HepG2 (cell line): ENCODE data around the gene HDAC10. TPM values are rescaled to one million over a fixed set of nuclear protein-coding genes. Genes with fewer than 3 reads are reported as not detected.

Source experiments
- ATAC-seq: fragments of 200-7000 bp; cut with Tn5 transposase; 3 replicates; pipeline ENCODE4 v1.9.1; 2020; ENCODE audit warnings: mild to moderate bottlenecking, moderate library complexity
- BruUV-seq: library from RNA; stranded (reverse); fragments of 400-500 nt; replicated peaks from 2 replicates; lab custom pipeline; 2021; lab: Mats Ljungman, UMichigan
- CTCF ChIA-PET: fragments of 300-600 bp; formaldehyde crosslinking; extraction: SDS; loops from one replicate; lab custom pipeline; 2021; ENCODE audit warnings: low total read pairs, inconsistent platforms, low intra/inter-chr PET ratio; lab: Yijun Ruan, JAX
- POLR2A ChIA-PET: fragments of 350-600 bp; sonication (Branson Sonifier 250); formaldehyde crosslinking; loops from one replicate; lab custom pipeline; 2020; ENCODE audit warnings: antibody characterized with exemption, inconsistent platforms; lab: Yijun Ruan, JAX
- DNase-seq: peaks from one replicate; pipeline ENCODE4 v3.0.0-alpha.2; 2015; ENCODE audit warnings: low spot score
- FAIRE-seq: peaks from 3 replicates; lab custom pipeline; 2011; peaks lifted over from hg19 to GRCh38; lab: Jason Lieb, UNC
- H2AFZ ChIP-seq: one replicate; pipeline ENCODE4 v1.6.1; 2011; ENCODE audit warnings: low read length, inconsistent platforms
- H3K27ac ChIP-seq: fragments of 300-600 bp; 3 replicates; pipeline ENCODE4 v1.8.0; 2011; ENCODE audit warnings: mixed run types, mild to moderate bottlenecking, mixed read lengths, low read length, inconsistent platforms; ENCODE audit not compliant: insufficient read depth; ENCODE audit errors: extremely low read length
- H3K27me3 ChIP-seq, 2 experiments: fragments of 200-600 bp in 1 of 2; 2 replicates in 1 of 2; 3 replicates in 1 of 2; pipeline versions ENCODE4 v1.6.0 to v1.8.0; 2011; ENCODE audit warnings: low read length in 2 of 2, mild to moderate bottlenecking in 2 of 2, moderate library complexity in 2 of 2, inconsistent platforms in 1 of 2; ENCODE audit not compliant: insufficient read depth in 2 of 2, control insufficient read depth in 1 of 2
- H3K36me3 ChIP-seq, 2 experiments: fragments of 200-600 bp in 1 of 2; replicated peaks in 1 of 2; 2 replicates in 1 of 2; 3 replicates in 1 of 2; pipeline versions ENCODE4 v1.5.1 to v1.8.0; 2011; ENCODE audit warnings: low read length in 2 of 2, inconsistent platforms in 1 of 2; ENCODE audit not compliant: insufficient read depth in 2 of 2, control insufficient read depth in 1 of 2
- H3K4me1 ChIP-seq: 2 replicates; pipeline ENCODE4 v1.5.1; 2012; ENCODE audit warnings: low read length, inconsistent platforms; ENCODE audit not compliant: insufficient read depth
- H3K4me2 ChIP-seq: 2 replicates; pipeline ENCODE4 v1.6.0; 2011; ENCODE audit warnings: low read depth, low read length, inconsistent platforms
- H3K4me3 ChIP-seq, 3 experiments: fragments of 200-600 bp in 1 of 3; sonication (generic), shearing (Covaris generic) in 1 of 3; replicated peaks in 1 of 3; 2 replicates each; pipeline ENCODE4 v1.5.1; 2011 to 2016; ENCODE audit warnings: low read length in 3 of 3, inconsistent platforms in 2 of 3, low read depth in 2 of 3, mild to moderate bottlenecking in 2 of 3, control low read depth in 1 of 3, mixed read lengths in 1 of 3; ENCODE audit not compliant: insufficient read depth in 1 of 3
- H3K79me2 ChIP-seq: one replicate; pipeline ENCODE4 v1.6.1; 2011; ENCODE audit warnings: low read length, inconsistent platforms; ENCODE audit not compliant: insufficient read depth
- H3K9ac ChIP-seq: 2 replicates; pipeline ENCODE4 v1.6.0; 2011; ENCODE audit warnings: mild to moderate bottlenecking, low read depth, low read length, inconsistent platforms; ENCODE audit not compliant: insufficient read depth
- H3K9me3 ChIP-seq: 2 replicates; pipeline ENCODE4 v1.5.1; 2012; ENCODE audit warnings: mild to moderate bottlenecking, low read length
- H4K20me1 ChIP-seq: 2 replicates; pipeline ENCODE4 v1.6.0; 2011; ENCODE audit warnings: inconsistent platforms, mild to moderate bottlenecking, low read length, moderate library complexity; ENCODE audit not compliant: insufficient read depth
- BHLHE40 ChIP-seq: IDR thresholded peaks from 2 replicates; pipeline ENCODE4 v1.6.1; 2011; ENCODE audit warnings: low read length, improper control_type of control experiment
- KAT7 ChIP-seq: IDR thresholded peaks from 2 replicates; pipeline ENCODE4 v1.6.1; 2018; ENCODE audit warnings: borderline replicate concordance, missing compliant biosample characterization
- RAD21 ChIP-seq: fragments of 450-650 bp; formaldehyde crosslinking; IDR thresholded peaks from 2 replicates; pipeline ENCODE4 v1.5.0; 2020; ENCODE audit warnings: mild to moderate bottlenecking
- SATB2 ChIP-seq: sonication (generic); formaldehyde crosslinking; IDR thresholded peaks from 2 replicates; pipeline ENCODE4 v1.5.0; 2020; ENCODE audit warnings: missing genetic modification reagents
- SNAPC2 ChIP-seq: sonication (generic); formaldehyde crosslinking; IDR thresholded peaks from 2 replicates; pipeline ENCODE4 v1.8.1; 2022; ENCODE audit warnings: mild to moderate bottlenecking, missing genetic modification reagents
- ZNF761 ChIP-seq: sonication (generic); formaldehyde crosslinking; conservative IDR thresholded peaks from 2 replicates; pipeline ENCODE4 v1.4.0; 2020; ENCODE audit warnings: mild to moderate bottlenecking, missing genetic modification reagents
- WGBS: methylation state at CpG from one replicate; pipeline ENCODE4 v1.1.6; 2017; ENCODE audit warnings: low lambda C conversion rate; 5-methylcytosine and 5-hydroxymethylcytosine counted together
- in situ Hi-C: cut with HindIII; loops from 2 replicates; pipeline ENCODE4 v1.10.0; 2017; ENCODE audit warnings: low pct_unique_long_range_greater_than_20kb; ENCODE audit not compliant: extremely low pct_ligation_motif_present
- intact Hi-C: fragments of 100-400 bp; cut with micrococcal nuclease; formaldehyde crosslinking; loops from one replicate; pipeline ENCODE4 v1.10.0; 2022; ENCODE audit not compliant: unreplicated experiment
- polyA plus RNA-seq, 8 experiments: library from polyadenylated mRNA; depleted of rRNA in 3 of 8; stranded (reverse) in 7 of 8; unstranded in 1 of 8; fragments of >200 nt; fragmentation: Illumina TruSeq in 4 of 8; extraction: Trizol in 4 of 8; gene quantifications; 2 replicates each; pipeline versions ENCODE4 v1.2.1 to v1.2.3, GENCODE V29; 2011 to 2016; ENCODE audit warnings: low read depth in 4 of 8, missing spikeins in 1 of 8, mixed read lengths in 1 of 8; ENCODE audit not compliant: insufficient read depth in 1 of 8
- total RNA-seq, 5 experiments: library from RNA; depleted of rRNA; stranded (reverse); fragments of >200 nt; fragmentation: Illumina TruSeq; extraction: Trizol; gene quantifications; 2 replicates each; pipeline ENCODE4 v1.2.3, GENCODE V29; 2016; ENCODE audit warnings: low read depth in 1 of 5
- TF ChIP-seq, protein P1 (sequence below): IDR thresholded peaks from 2 replicates; pipeline ENCODE4 v1.4.0; 2020; ENCODE audit warnings: mild to moderate bottlenecking, missing genetic modification reagents
- TF ChIP-seq, protein P2 (sequence below): sonication (generic); formaldehyde crosslinking; IDR thresholded peaks from 2 replicates; pipeline ENCODE4 v1.5.0; 2020; ENCODE audit warnings: mild to moderate bottlenecking, missing genetic modification reagents, borderline replicate concordance

Gene HDAC10
- total and polyA plus RNA-seq, 2 of the 13 experiments (the other 11 are each of a cell fraction or from before 2014, with no cell fraction given): 13.9 to 14.9 TPM

DNA sequence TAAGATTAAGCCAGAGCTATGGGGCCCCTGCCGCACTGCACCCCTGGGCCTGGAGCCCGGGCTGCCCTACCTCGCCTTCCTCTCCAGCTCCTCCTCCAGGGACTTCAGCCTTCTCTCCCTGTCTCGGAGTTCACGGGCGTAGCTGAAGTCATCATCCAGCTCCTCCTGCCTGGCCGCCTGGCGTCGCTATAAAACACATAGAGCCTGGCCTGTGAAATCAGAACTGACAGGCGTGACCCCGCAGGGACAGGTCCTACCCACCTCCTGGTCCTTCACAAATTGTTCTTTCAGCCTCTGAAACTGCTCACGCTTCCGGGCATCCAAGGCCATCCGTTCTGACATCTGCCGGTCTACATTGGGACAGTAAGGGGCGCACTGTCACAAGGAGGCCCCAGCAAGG lies 27.0 kb downstream of the HDAC10 start:
- ChIA-PET CTCF (no interaction called here), POLR2A (no interaction called here)
- no peak for TF ChIP-seq BHLHE40
- no peak for TF ChIP-seq SATB2
- TF ChIP-seq, protein P1, sequence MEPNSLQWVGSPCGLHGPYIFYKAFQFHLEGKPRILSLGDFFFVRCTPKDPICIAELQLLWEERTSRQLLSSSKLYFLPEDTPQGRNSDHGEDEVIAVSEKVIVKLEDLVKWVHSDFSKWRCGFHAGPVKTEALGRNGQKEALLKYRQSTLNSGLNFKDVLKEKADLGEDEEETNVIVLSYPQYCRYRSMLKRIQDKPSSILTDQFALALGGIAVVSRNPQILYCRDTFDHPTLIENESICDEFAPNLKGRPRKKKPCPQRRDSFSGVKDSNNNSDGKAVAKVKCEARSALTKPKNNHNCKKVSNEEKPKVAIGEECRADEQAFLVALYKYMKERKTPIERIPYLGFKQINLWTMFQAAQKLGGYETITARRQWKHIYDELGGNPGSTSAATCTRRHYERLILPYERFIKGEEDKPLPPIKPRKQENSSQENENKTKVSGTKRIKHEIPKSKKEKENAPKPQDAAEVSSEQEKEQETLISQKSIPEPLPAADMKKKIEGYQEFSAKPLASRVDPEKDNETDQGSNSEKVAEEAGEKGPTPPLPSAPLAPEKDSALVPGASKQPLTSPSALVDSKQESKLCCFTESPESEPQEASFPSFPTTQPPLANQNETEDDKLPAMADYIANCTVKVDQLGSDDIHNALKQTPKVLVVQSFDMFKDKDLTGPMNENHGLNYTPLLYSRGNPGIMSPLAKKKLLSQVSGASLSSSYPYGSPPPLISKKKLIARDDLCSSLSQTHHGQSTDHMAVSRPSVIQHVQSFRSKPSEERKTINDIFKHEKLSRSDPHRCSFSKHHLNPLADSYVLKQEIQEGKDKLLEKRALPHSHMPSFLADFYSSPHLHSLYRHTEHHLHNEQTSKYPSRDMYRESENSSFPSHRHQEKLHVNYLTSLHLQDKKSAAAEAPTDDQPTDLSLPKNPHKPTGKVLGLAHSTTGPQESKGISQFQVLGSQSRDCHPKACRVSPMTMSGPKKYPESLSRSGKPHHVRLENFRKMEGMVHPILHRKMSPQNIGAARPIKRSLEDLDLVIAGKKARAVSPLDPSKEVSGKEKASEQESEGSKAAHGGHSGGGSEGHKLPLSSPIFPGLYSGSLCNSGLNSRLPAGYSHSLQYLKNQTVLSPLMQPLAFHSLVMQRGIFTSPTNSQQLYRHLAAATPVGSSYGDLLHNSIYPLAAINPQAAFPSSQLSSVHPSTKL: no peak
- TF ChIP-seq, protein P2, sequence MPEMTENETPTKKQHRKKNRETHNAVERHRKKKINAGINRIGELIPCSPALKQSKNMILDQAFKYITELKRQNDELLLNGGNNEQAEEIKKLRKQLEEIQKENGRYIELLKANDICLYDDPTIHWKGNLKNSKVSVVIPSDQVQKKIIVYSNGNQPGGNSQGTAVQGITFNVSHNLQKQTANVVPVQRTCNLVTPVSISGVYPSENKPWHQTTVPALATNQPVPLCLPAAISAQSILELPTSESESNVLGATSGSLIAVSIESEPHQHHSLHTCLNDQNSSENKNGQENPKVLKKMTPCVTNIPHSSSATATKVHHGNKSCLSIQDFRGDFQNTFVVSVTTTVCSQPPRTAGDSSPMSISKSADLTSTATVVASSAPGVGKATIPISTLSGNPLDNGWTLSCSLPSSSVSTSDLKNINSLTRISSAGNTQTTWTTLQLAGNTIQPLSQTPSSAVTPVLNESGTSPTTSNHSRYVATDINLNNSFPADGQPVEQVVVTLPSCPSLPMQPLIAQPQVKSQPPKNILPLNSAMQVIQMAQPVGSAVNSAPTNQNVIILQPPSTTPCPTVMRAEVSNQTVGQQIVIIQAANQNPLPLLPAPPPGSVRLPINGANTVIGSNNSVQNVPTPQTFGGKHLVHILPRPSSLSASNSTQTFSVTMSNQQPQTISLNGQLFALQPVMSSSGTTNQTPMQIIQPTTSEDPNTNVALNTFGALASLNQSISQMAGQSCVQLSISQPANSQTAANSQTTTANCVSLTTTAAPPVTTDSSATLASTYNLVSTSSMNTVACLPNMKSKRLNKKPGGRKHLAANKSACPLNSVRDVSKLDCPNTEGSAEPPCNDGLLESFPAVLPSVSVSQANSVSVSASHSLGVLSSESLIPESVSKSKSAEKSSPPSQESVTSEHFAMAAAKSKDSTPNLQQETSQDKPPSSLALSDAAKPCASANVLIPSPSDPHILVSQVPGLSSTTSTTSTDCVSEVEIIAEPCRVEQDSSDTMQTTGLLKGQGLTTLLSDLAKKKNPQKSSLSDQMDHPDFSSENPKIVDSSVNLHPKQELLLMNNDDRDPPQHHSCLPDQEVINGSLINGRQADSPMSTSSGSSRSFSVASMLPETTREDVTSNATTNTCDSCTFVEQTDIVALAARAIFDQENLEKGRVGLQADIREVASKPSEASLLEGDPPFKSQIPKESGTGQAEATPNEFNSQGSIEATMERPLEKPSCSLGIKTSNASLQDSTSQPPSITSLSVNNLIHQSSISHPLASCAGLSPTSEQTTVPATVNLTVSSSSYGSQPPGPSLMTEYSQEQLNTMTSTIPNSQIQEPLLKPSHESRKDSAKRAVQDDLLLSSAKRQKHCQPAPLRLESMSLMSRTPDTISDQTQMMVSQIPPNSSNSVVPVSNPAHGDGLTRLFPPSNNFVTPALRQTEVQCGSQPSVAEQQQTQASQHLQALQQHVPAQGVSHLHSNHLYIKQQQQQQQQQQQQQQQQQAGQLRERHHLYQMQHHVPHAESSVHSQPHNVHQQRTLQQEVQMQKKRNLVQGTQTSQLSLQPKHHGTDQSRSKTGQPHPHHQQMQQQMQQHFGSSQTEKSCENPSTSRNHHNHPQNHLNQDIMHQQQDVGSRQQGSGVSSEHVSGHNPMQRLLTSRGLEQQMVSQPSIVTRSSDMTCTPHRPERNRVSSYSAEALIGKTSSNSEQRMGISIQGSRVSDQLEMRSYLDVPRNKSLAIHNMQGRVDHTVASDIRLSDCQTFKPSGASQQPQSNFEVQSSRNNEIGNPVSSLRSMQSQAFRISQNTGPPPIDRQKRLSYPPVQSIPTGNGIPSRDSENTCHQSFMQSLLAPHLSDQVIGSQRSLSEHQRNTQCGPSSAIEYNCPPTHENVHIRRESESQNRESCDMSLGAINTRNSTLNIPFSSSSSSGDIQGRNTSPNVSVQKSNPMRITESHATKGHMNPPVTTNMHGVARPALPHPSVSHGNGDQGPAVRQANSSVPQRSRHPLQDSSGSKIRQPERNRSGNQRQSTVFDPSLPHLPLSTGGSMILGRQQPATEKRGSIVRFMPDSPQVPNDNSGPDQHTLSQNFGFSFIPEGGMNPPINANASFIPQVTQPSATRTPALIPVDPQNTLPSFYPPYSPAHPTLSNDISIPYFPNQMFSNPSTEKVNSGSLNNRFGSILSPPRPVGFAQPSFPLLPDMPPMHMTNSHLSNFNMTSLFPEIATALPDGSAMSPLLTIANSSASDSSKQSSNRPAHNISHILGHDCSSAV (CRISPR knock-in tag): no peak
- TF ChIP-seq ZNF761: no peak
- no peak for TF ChIP-seq RAD21
- no peak for TF ChIP-seq SNAPC2 (CRISPR knock-in tag)
- TF ChIP-seq KAT7 (CRISPR knock-in tag): no peak
- peaks cover 11% of the 10 kb centered on the region for H3K4me1 ChIP-seq
- no peak overlapping the region for H3K27ac ChIP-seq
- in situ Hi-C loops: no loop called here
- H4K20me1 ChIP-seq: no peaks in the 10 kb centered on the region
- no peak overlapping the region for H3K9ac ChIP-seq
- intact Hi-C loops: no loop called here
- WGBS: 97% methylated on average over 14 of the region's 16 CpGs
- no TSS peak for BruUV-seq
- FAIRE-seq (no peak), ATAC-seq (no peak), DNase-seq (no peak)
- no peaks in the 10 kb centered on the region for H3K27me3 ChIP-seq
- H3K79me2 ChIP-seq: no peaks in the 10 kb centered on the region
- no peaks in the 10 kb centered on the region for H3K9me3 ChIP-seq
- H3K4me3 ChIP-seq: no peak overlapping the region
- H3K36me3 ChIP-seq: peaks cover 22 to 41% of the 10 kb centered on the region in 2 experiments; a peak in 4 of 5 replicates
- H2AFZ ChIP-seq: no peak overlapping the region
- no peak overlapping the region for H3K4me2 ChIP-seq
